Measurements from ENCODE around the gene MEMO1. TPM values are rescaled to one million over a fixed set of nuclear protein-coding genes. Genes with fewer than 3 reads are reported as not detected.

Gene MEMO1
- total RNA-seq, 2 donors from 2014 or later, result 40.2 to 52.0 TPM

- 81 to 92% methylated on average over 5 of the region's 5 CpGs for WGBS, 2 experiments (ENCODE audit: insufficient coverage in 1 of 2, insufficient read length in 1 of 2)
- TF ChIP-seq CTCF (conservative IDR thresholded peaks at IDR 0.05), result no peak
- Mint-ChIP-seq H3K4me1 (peaks cover 7% of the 10 kb centered on the region), H3K4me3 (no peak overlapping the region), H3K27me3 (ENCODE audit: insufficient read depth) (no peaks in the 10 kb centered on the region), H3K27ac (no peak overlapping the region), H3K36me3 (ENCODE audit: low read depth) (peaks cover 11% of the 10 kb centered on the region), H3K9me3 (no peaks in the 10 kb centered on the region)
- Histone ChIP-seq H3K9ac (ENCODE audit: extremely low read depth, low read length, poor library complexity, severe bottlenecking) (no peak overlapping the region), H3K27me3 (ENCODE audit: control insufficient read depth, insufficient read depth, low read length, poor library complexity, severe bottlenecking) (no peaks in the 10 kb centered on the region), H3K9me3 (ENCODE audit: control insufficient read depth, low read length) (no peaks in the 10 kb centered on the region), H3K27ac (ENCODE audit: low read depth, low read length) (no peak overlapping the region), H3K36me3 (ENCODE audit: control insufficient read depth, insufficient read depth, low read length) (no peaks in the 10 kb centered on the region), H3K4me3 (ENCODE audit: low read length) (no peak overlapping the region), H3K4me1 (ENCODE audit: control insufficient read depth, insufficient read depth, low read length) (no peaks in the 10 kb centered on the region)
- DNase-seq, result no peak
These were observed 45.7 kb downstream of the MEMO1 start for GRCh38 chr2:31965094-31965493.

- H3K27ac Mint-ChIP-seq, result no peak overlapping the region
- no peak for TF ChIP-seq CTCF (conservative IDR thresholded peaks at IDR 0.05)
These were observed 47.9 kb downstream of the MEMO1 start for GRCh38 chr2:31962757-31963361.

GRCh38 chr2:31958140-31958717, 52.6 kb downstream of the MEMO1 start:
- Mint-ChIP-seq H3K4me3 (no peak overlapping the region), H3K36me3 (ENCODE audit: low read depth) (peaks cover 7% of the 10 kb centered on the region), H3K9me3 (no peaks in the 10 kb centered on the region), H3K27me3 (ENCODE audit: insufficient read depth) (no peaks in the 10 kb centered on the region), H3K4me1 (peaks cover 20% of the 10 kb centered on the region), H3K27ac (peak overlapping the region; percentile 3)
- no peak for TF ChIP-seq CTCF (conservative IDR thresholded peaks at IDR 0.05)
- H3K27me3 ChIP-seq (ENCODE audit: control insufficient read depth, insufficient read depth, low read length, poor library complexity, severe bottlenecking), result no peaks in the 10 kb centered on the region
- H3K9ac ChIP-seq (ENCODE audit: extremely low read depth, low read length, poor library complexity, severe bottlenecking), result no peak overlapping the region
- H3K36me3 ChIP-seq (ENCODE audit: control insufficient read depth, insufficient read depth, low read length), result no peaks in the 10 kb centered on the region
- 93 to 100% methylated on average over 2 to 5 of the region's 5 CpGs for WGBS, 2 experiments (ENCODE audit: insufficient coverage in 1 of 2, insufficient read length in 1 of 2)
- H3K27ac ChIP-seq (ENCODE audit: low read depth, low read length), result no peak overlapping the region
- no peaks in the 10 kb centered on the region for H3K9me3 ChIP-seq (ENCODE audit: control insufficient read depth, low read length)
- H3K4me3 ChIP-seq (ENCODE audit: low read length), result no peak overlapping the region
- DNase-seq, result no peak
- H3K4me1 ChIP-seq (ENCODE audit: control insufficient read depth, insufficient read depth, low read length), result no peaks in the 10 kb centered on the region

More at GRCh38 chr2:31962757-31963361, 47.9 kb downstream of the MEMO1 start:
- Histone ChIP-seq H3K27ac (ENCODE audit: low read depth, low read length) (no peak overlapping the region), H3K4me3 (ENCODE audit: low read length) (no peak overlapping the region), H3K27me3 (ENCODE audit: control insufficient read depth, insufficient read depth, low read length, poor library complexity, severe bottlenecking) (no peaks in the 10 kb centered on the region), H3K36me3 (ENCODE audit: control insufficient read depth, insufficient read depth, low read length) (no peaks in the 10 kb centered on the region), H3K9me3 (ENCODE audit: control insufficient read depth, low read length) (no peaks in the 10 kb centered on the region), H3K4me1 (ENCODE audit: control insufficient read depth, insufficient read depth, low read length) (no peaks in the 10 kb centered on the region), H3K9ac (ENCODE audit: extremely low read depth, low read length, poor library complexity, severe bottlenecking) (no peak overlapping the region)
- H3K4me1 Mint-ChIP-seq, result peaks cover 21% of the 10 kb centered on the region
- WGBS, 2 experiments (ENCODE audit: insufficient coverage in 1 of 2, insufficient read length in 1 of 2), result 97% methylated on average over 2 of the region's 2 CpGs; no CpG with 5 or more reads in 1 of the 2 experiments
- H3K27me3 Mint-ChIP-seq (ENCODE audit: insufficient read depth), result no peaks in the 10 kb centered on the region
- DNase-seq, result no peak
- no peaks in the 10 kb centered on the region for H3K9me3 Mint-ChIP-seq
- no peak overlapping the region for H3K4me3 Mint-ChIP-seq
- H3K36me3 Mint-ChIP-seq (ENCODE audit: low read depth), result peaks cover 11% of the 10 kb centered on the region
